ENCODE measurements around the gene TMEM184B.

- no peak for TF ChIP-seq CTCF (IDR thresholded peaks at IDR 0.05)
- TF ChIP-seq POLR2A (IDR thresholded peaks at IDR 0.05) = no peak
- TF ChIP-seq EP300 (IDR thresholded peaks at IDR 0.05) = no peak
These were observed 100.6 kb downstream of the TMEM184B start for GRCh38 chr22:38171927-38172831.

Data from ovary (tissue), 3 donors.